Measurements from ENCODE around the gene RPL41. TPM values are rescaled to one million over a fixed set of nuclear protein-coding genes. Genes with fewer than 3 reads are reported as not detected.
A peak's percentile ranks its signal among the peaks of the same experiment; 100 is the strongest.

The RPL41 gene
- total RNA-seq, 1 experiment from 2014 or later: 3,551 TPM

- Histone ChIP-seq H3K27me3 (ENCODE audit: low read length) (no peaks in the 10 kb centered on the region), H3F3A (ENCODE audit: low read length, unreplicated experiment) (peaks cover 2% of the 10 kb centered on the region), H3K4me3 (ENCODE audit: low read length) (peak overlapping the region; percentile 91), H3K79me2 (ENCODE audit: low read length) (peaks cover 42% of the 10 kb centered on the region), H3K9me2 (replicated peaks; ENCODE audit: low read length) (no peaks in the 10 kb centered on the region), H3K27ac (ENCODE audit: low read length) (peak overlapping the region; percentile 81), H3K4me1 (ENCODE audit: insufficient read depth, low read length) (peaks cover 25% of the 10 kb centered on the region), H3K36me3 (ENCODE audit: low read depth, low read length) (peaks cover 29% of the 10 kb centered on the region), H3K9me3 (ENCODE audit: low read length) (no peaks in the 10 kb centered on the region), H3K9ac (ENCODE audit: low read length) (peak overlapping the region; percentile 100), H2AFZ (ENCODE audit: low read length) (peak overlapping the region; percentile 67), H4K20me1 (ENCODE audit: low read length) (peaks cover 19% of the 10 kb centered on the region), H3K4me2 (ENCODE audit: low read length) (peak overlapping the region; percentile 98)
- BruUV-seq (replicated peaks): TSS peak; percentile 94
- DNase-seq (no peak), ATAC-seq (no peak)
- intact Hi-C loops (cut with micrococcal nuclease): loop anchor here (1.0 kb wide), 2 partner anchors 24 to 56 kb away; no protein-coding TSS in a partner anchor
- CTCF ChIA-PET: interaction anchor here (0.6 to 1.7 kb wide), 7 partner anchors 15 to 1207 kb away, joined by 3 to 8 read pairs (median 5); partner anchors contain the start of genes ANKRD52, ERBB3, ESYT1 and ZC3H10
- TF ChIP-seq CTCF (conservative IDR thresholded peaks at IDR 0.05; ENCODE audit: low read depth, low read length) (no peak), EZH2 (IDR thresholded peaks at IDR 0.05; ENCODE audit: low read length, unreplicated experiment) (no peak)
- POLR2A ChIA-PET (ENCODE audit: unreplicated experiment): interaction anchor here (1.0 to 1.2 kb wide), 3 partner anchors 14 to 24 kb away, joined by 3 to 7 read pairs (median 3); partner anchors contain the start of genes ERBB3, ESYT1 and ZC3H10
Measured at GRCh38 chr12:56103823-56104108, 12.7 kb upstream of the RPL41 start.

GRCh38 chr12:56104109-56104814 is 12.2 kb upstream of the RPL41 start, which contains the start of gene PA2G4:
TSS of gene PA2G4 (plus strand) at chr12:56104559. CDS start at chr12:56104738, 179 bp downstream.
- H3K4me2 ChIP-seq (ENCODE audit: low read length): peak within 1 kb of the TSS; percentile 98
- H3K79me2 ChIP-seq (ENCODE audit: low read length): peaks cover 42% of the 10 kb centered on the region
- H3F3A ChIP-seq (ENCODE audit: low read length, unreplicated experiment): peaks cover 2% of the 10 kb centered on the region
- DNase-seq (peak; percentile 100), ATAC-seq (peak; percentile 96)
- peaks cover 19% of the 10 kb centered on the region for H4K20me1 ChIP-seq (ENCODE audit: low read length)
- H3K4me3 ChIP-seq (ENCODE audit: low read length): peak within 1 kb of the TSS; percentile 91
- H3K9me3 ChIP-seq (ENCODE audit: low read length): no peaks in the 10 kb centered on the region
- H3K27me3 ChIP-seq (ENCODE audit: low read length): no peaks in the 10 kb centered on the region
- TF ChIP-seq EZH2phosphoT487 (IDR thresholded peaks at IDR 0.05; ENCODE audit: borderline replicate concordance, low read length) (no peak), CTCF (conservative IDR thresholded peaks at IDR 0.05; ENCODE audit: low read depth, low read length) (no peak), EZH2 (IDR thresholded peaks at IDR 0.05; ENCODE audit: low read length, unreplicated experiment) (no peak)
- peaks cover 25% of the 10 kb centered on the region for H3K4me1 ChIP-seq (ENCODE audit: insufficient read depth, low read length)
- no TSS peak for BruUV-seq (replicated peaks)
- intact Hi-C loops (cut with micrococcal nuclease): loop anchor here (1.0 kb wide), 2 partner anchors 25 to 57 kb away; no protein-coding TSS in a partner anchor
- peak within 1 kb of the TSS; percentile 93 for H2AFZ ChIP-seq (ENCODE audit: low read length)
- peak within 1 kb of the TSS; percentile 100 for H3K9ac ChIP-seq (ENCODE audit: low read length)
- peak within 1 kb of the TSS; percentile 81 for H3K27ac ChIP-seq (ENCODE audit: low read length)
- POLR2A ChIA-PET (ENCODE audit: unreplicated experiment): interaction anchor here (0.6 to 1.3 kb wide), 8 partner anchors 14 to 361 kb away, joined by 3 to 7 read pairs (median 4); partner anchors contain the start of genes ERBB3, ESYT1, RAB5B and ZC3H10
- peaks cover 32% of the 10 kb centered on the region for H3K36me3 ChIP-seq (ENCODE audit: low read depth, low read length)
- H3K9me2 ChIP-seq (replicated peaks; ENCODE audit: low read length): no peaks in the 10 kb centered on the region
- CTCF ChIA-PET: interaction anchor here (0.6 to 1.7 kb wide), 8 partner anchors 14 to 1206 kb away, joined by 3 to 8 read pairs (median 5); partner anchors contain the start of genes ANKRD52, ERBB3, ESYT1 and ZC3H10
